ENCODE data around the gene RFC1. TPM values are rescaled to one million over a fixed set of nuclear protein-coding genes. Genes with fewer than 3 reads are reported as not detected.
"Not testable (repeated sequence)": the region's sequence is repeated elsewhere in the genome, so short reads cannot be mapped to it uniquely, and the experiment has no call there.

Gene RFC1
- total and polyA plus RNA-seq, 7 donors: 6.7 to 21.0 (median 15.8) TPM

GRCh38 chr4:39285853-39286252 lies 80.3 kb downstream of the RFC1 start:
- H3K4me3 ChIP-seq: no peak overlapping the region
- ATAC-seq: no peak
- no peak overlapping the region for H3K27ac ChIP-seq

DNA sequence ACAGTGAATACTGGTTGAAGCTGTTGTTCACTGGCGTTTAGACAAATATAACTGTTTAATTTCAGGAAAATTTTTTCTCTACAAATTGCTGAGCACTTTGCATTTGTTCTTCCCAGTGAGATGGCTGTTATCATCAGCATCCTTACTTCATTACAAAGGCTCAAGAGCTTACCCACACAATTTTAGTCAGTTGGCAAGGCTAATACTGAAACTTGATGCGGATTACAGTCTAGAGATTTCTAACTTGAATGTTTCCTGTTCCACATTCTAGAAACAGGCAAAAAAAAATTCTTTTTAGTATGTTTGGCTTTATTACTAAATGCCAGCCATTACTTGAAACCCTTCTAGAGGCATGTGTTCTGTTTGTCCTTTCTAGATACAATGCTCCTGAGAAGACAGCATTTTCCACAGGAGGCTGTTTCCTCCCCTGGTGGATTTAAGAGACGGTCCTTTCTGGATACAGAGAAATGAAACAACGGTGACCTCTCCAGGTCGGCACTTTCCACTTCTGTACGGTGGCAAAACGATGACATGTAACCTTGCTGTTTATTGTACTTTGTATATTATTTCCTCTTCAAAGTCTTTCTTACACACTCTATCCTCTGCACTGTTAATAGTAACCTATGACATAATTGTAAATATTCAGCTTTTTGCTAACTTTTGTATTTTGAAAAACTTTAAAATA lies 80.9 kb downstream of the RFC1 start:
- no peak overlapping the region for H3K27ac ChIP-seq
- no peak overlapping the region for H3K4me3 ChIP-seq
- no peak for TF ChIP-seq CTCF (IDR thresholded peaks at IDR 0.05)
- intact Hi-C loops (cut with DNase I): no loop called here
- H3K4me1 ChIP-seq: no peaks in the 10 kb centered on the region
- H3K36me3 ChIP-seq (ENCODE audit: insufficient read depth in 1 of 2, low read depth in 1 of 2): peaks cover 9 to 74% of the 10 kb centered on the region in 2 donors
- 74 to 82% (median 77%) methylated on average over 7 of the region's 7 CpGs for WGBS, 3 donors
- DNase-seq: no peak
- no peaks in the 10 kb centered on the region for H3K27me3 ChIP-seq (ENCODE audit: insufficient read depth in 3 of 3, low read length in 2 of 3)
- no peak for ATAC-seq
- peaks cover 4% of the 10 kb centered on the region for H3K9me3 ChIP-seq

More at GRCh38 chr4:39285853-39286252, 80.3 kb downstream of the RFC1 start:
- peaks cover 4% of the 10 kb centered on the region for H3K9me3 ChIP-seq
- no peak for DNase-seq
- no peak for TF ChIP-seq CTCF (IDR thresholded peaks at IDR 0.05)
- peaks cover 9 to 77% of the 10 kb centered on the region in 2 donors for H3K36me3 ChIP-seq (ENCODE audit: insufficient read depth in 1 of 2, low read depth in 1 of 2)
- H3K27me3 ChIP-seq (ENCODE audit: insufficient read depth in 3 of 3, low read length in 2 of 3): no peaks in the 10 kb centered on the region
- 91 to 93% (median 92%) methylated on average over 2 of the region's 2 CpGs for WGBS, 3 donors
- no peaks in the 10 kb centered on the region for H3K4me1 ChIP-seq
- intact Hi-C loops (cut with DNase I): no loop called here

- no peak for DNase-seq
- H3K27ac ChIP-seq: no peak overlapping the region
- no peaks in the 10 kb centered on the region for H3K27me3 ChIP-seq (ENCODE audit: insufficient read depth in 3 of 3, low read length in 2 of 3)
- 97 to 98% (median 98%) methylated on average over 2 of the region's 2 CpGs for WGBS, 3 donors
- no peak overlapping the region for H3K4me3 ChIP-seq
- no peak for TF ChIP-seq CTCF (IDR thresholded peaks at IDR 0.05)
- no peak for ATAC-seq
- intact Hi-C loops (cut with DNase I): no loop called here
- no peaks in the 10 kb centered on the region for H3K4me1 ChIP-seq
- peaks cover 4% of the 10 kb centered on the region for H3K9me3 ChIP-seq
- H3K36me3 ChIP-seq (ENCODE audit: insufficient read depth in 1 of 2, low read depth in 1 of 2): peaks cover 8 to 68% of the 10 kb centered on the region in 2 donors
Measured at GRCh38 chr4:39280770-39281169, 85.4 kb downstream of the RFC1 start.

DNA sequence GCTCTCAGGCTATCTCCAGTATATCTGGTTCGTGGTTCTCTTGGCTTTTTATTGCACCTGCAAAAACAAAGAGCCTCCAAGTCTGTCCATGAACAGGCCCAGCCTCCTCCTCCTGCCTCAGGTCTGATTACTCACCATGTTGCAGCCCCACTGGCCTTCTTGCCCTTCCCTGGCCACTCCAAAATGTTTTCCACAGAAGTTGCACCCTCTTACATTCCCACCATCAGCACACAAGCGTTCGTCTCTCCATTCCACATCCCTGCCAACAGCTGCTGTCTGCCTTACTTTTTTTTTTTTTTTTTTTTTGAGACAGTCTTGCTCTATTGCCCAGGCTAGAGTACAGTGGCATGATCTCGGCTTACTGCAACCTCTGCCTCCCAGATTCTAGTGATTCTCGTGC lies 86.7 kb downstream of the RFC1 start:
- no peak for ATAC-seq
- H3K9me3 ChIP-seq: peaks cover 4% of the 10 kb centered on the region
- H3K27ac ChIP-seq: no peak overlapping the region
- TF ChIP-seq CTCF (IDR thresholded peaks at IDR 0.05): no peak
- H3K36me3 ChIP-seq (ENCODE audit: insufficient read depth in 1 of 2, low read depth in 1 of 2): peaks cover 7 to 68% of the 10 kb centered on the region in 2 donors
- 48 to 72% (median 53%) methylated on average over 5 of the region's 5 CpGs for WGBS, 3 donors
- H3K4me3 ChIP-seq: no peak overlapping the region
- intact Hi-C loops (cut with DNase I): no loop called here
- DNase-seq: no peak
- H3K4me1 ChIP-seq: no peaks in the 10 kb centered on the region
- no peaks in the 10 kb centered on the region for H3K27me3 ChIP-seq (ENCODE audit: insufficient read depth in 3 of 3, low read length in 2 of 3)

DNA sequence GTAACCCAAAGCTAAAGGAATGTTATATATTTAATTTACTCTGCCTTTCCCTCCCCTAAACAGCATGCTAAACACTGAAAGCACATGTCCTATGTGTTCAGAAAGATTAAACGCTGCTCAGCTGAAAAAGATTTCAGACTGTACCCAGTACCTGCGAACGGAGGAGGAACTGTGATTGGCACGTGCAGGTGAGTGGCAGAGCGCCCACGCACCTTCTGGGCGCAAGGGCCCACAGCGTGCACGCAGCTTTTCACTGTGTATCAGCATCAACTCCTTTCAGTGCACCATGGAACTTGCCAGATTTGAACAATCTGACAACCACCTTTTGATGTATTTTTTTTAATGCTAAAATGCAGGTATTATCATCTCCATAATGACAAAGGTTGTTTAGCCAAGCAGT lies 87.7 kb downstream of the RFC1 start:
- 67 to 87% (median 77%) methylated on average over 9 of the region's 9 CpGs for WGBS, 3 donors
- H3K9me3 ChIP-seq: peaks cover 4% of the 10 kb centered on the region
- DNase-seq (no peak), ATAC-seq (no peak)
- intact Hi-C loops (cut with DNase I): no loop called here
- no peak overlapping the region for H3K27ac ChIP-seq
- H3K27me3 ChIP-seq (ENCODE audit: insufficient read depth in 3 of 3, low read length in 2 of 3): no peaks in the 10 kb centered on the region
- H3K4me3 ChIP-seq: no peak overlapping the region
- peaks cover 7 to 75% of the 10 kb centered on the region in 2 donors for H3K36me3 ChIP-seq (ENCODE audit: insufficient read depth in 1 of 2, low read depth in 1 of 2)
- TF ChIP-seq CTCF (IDR thresholded peaks at IDR 0.05): no peak
- H3K4me1 ChIP-seq: no peaks in the 10 kb centered on the region

GRCh38 chr4:39277661-39278060 lies 88.5 kb downstream of the RFC1 start:
- intact Hi-C loops (cut with DNase I); H3K4me1 ChIP-seq; H3K27me3 ChIP-seq (ENCODE audit: insufficient read depth in 3 of 3, low read length in 2 of 3); H3K9me3 ChIP-seq; ATAC-seq; DNase-seq; H3K4me3 ChIP-seq; H3K27ac ChIP-seq: not testable (repeated sequence)
- 83 to 86% (median 85%) methylated on average over 6 of the region's 6 CpGs for WGBS, 3 donors
- H3K36me3 ChIP-seq (ENCODE audit: insufficient read depth in 1 of 2, low read depth in 1 of 2): peaks cover 7 to 82% of the 10 kb centered on the region in 2 donors

All from psoas muscle (tissue), 8 donors.